GM11168 (cell line): ENCODE measurements around the gene MIA.
"Not testable (repeated sequence)": the region's sequence is repeated elsewhere in the genome, so short reads cannot be mapped to it uniquely, and the experiment has no call there.

Experiments
- in situ Hi-C: fragments of 300-500 bp; cut with MboI; formaldehyde crosslinking; loops from one replicate; pipeline ENCODE4 v1.12.0; 2022; ENCODE audit warnings: low sequenced_read_pairs; ENCODE audit not compliant: unreplicated experiment

The MIA gene

DNA sequence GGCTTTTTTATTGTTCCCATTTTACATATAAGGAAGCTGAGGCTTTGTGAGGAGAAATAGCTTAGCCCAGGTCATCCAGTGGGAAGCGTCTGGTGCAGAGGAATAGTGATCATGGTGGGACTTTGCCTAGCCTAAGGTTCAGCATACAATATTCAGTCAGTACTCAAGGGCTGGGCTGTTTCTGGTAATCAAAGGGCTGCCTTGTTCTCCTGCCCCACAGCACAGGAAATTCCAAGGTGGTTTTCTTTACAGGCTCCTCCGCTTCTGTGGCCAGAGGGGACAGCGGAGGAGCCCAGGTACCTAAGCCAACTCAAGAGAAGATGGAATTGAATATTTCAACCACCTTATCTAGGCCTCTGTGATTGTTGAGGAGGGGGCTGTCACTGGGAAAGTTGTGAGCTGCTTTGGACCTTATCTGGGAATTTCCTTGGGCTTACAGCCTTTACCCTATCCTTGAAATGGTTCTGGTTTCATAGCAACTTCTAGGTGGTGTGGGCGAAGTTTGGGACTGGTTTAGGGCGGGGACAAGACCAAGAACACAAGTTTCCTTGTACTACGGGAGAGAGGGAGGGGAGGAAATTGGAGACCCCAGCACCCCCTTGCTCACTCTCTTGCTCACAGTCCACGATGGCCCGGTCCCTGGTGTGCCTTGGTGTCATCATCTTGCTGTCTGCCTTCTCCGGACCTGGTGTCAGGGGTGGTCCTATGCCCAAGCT lies at the start of gene MIA:
Gene MIA, plus strand, starts transcription at position 606 of the 716 bp plus-strand sequence. Its CDS starts 22 bp downstream, at position 628.
- in situ Hi-C loops = no loop called here

DNA sequence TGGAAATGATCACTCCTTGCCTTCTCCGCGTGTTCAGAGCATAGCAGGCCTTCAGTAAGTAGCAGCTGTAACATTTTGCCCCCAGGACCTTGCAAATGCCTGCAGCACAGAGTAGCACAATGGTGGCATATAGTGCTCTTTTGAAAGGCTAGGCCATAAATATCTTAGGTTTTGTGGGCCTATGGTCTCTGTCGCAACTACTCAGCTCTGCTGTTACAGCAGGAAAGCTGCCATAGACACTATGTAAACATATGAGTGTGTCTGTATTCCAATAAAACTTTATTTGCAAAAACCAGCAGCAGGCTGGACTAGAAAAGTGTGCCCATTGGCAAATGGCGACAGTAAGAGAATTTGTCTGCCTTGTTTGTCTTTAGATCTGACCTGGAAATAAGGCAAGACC lies 49.0 kb upstream of the MIA start:
- in situ Hi-C loops = no loop called here

DNA sequence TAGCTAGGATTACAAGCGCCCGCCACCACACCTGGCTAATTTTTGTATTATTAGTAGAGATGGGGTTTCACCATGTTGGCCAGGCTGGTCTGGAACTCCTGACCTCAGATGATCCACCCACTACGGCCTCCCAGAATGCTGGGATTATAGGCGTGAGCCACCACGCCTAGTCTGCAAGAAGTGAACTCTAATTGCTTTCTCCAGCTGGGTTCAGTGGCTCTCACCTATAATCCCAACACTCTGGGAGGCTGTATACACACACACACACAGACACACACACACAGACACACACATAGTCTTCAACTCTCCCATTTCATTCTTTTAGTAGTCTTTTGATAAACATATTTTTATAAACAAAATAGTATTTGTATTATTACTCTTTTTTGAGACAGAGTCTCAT lies 45.3 kb upstream of the MIA start:
- in situ Hi-C loops = not testable (repeated sequence)

DNA sequence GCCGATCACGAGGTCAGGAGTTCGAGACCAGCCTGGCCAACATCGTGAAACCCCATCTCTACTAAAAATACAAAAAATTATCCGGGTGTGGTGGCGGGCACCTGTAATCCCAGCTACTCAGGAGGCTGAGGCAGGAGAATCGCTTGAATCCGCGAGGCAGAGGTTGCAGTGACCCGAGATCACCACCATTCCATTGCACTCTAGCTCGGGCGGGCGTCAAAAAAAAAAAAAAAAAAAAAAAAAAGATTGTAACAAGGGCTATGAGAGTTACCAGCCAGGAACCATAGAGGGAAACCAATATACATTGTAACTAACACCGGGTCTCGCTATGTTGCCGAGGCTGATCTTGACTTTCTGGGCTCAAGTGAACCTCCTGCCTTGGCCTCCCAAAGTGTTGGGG lies 43.0 kb upstream of the MIA start:
- in situ Hi-C loops = not testable (repeated sequence)

DNA sequence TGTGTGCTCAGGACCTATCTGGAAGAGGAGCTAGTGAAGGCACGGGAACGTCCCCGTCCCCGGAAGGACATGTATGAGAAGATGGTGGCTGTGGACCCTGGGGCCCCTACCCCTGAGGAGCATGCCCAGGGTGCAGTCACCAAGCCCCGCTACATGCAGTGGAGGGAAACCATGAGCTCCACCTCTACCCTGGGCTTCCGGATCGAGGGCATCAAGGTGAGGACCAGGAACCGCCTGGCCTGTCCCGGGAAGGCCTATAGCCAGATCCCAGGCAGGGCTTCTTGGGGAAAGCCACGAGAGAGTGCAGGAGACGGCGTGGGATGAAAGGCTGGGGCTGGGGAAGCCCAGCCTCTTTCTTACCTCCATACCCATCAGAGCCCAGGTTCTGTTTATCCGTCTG lies 42.2 kb upstream of the MIA start:
- in situ Hi-C loops = no loop called here

DNA sequence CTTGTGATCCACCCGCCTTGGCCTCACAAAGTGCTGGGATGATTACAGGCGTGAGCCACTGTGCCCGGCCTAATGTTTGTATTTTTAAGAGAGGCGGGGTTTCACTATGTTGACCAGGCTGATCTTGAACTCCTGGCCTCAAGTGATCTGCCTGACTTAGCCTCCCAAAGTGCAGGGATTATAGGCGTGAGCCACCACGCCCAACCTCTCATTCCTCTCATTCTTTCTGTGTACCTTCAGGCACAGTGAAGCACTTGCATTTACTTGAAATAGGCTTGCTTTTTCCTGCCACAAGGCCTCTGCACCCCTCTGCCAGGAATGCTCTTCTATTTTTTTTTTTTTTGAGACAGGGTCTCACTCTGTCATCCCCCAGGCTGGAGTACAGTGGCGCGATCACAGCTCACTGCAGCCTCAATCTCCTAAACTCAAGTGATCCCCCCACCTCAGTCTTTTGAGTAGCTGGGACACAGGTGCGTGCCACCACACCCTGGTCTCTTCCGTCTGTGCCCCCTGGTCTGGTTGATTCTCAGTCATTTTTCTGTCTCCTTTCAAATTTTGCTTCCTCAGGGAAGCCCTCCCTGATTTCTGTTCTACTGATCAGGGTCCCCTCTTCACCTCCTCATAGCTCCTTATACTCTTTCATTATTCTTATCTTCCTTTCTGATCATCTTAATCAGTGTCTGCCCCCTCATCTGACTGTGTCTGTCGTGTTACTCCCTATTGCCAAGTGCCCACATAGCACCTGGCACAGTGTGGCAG lies 40.1 kb upstream of the MIA start:
- in situ Hi-C loops = no loop called here

DNA sequence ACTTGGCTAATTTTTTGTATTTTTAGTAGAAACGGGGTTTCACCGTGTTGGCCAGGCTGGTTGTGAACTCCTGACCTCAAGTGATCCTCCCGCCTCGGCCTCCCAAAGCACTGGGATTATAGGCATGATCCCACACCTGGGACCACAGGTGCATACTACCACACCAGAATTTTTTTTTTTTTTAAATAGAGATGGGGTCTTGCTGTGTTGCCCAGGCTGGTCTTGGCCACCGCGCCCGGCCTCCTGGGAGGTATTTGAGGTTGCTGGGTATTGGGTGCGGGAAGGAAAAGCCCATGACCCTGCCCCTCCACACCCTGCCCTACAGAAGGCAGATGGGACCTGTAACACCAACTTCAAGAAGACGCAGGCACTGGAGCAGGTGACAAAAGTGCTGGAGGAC lies 38.7 kb upstream of the MIA start:
- in situ Hi-C loops = no loop called here

DNA sequence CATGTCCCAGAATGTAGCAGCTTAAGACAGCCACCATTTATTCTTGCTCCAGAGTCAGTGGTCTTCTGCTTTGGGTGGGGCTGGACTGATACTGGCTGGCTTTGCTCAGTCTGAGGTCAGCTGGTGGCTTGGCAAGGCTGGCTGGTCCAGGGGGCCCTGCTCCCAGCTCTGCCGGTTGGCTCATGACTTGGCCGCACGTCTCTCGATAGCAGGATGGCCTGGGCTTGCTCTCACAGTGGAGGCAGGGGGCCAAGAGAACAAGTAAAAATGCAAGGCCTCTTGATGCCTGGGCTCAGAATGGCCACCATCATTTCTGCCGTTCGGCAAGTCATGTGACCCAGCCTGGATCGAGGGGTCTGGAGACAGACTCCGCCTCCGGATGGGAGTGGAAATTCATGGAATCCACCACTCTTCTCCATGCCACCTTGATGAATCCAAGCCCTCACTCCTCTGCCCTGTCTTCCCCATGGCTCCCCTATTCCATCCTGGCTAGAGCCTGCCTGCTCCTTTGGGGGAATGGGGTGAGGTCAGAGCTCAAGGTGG lies 38.1 kb upstream of the MIA start:
- in situ Hi-C loops = no loop called here

DNA sequence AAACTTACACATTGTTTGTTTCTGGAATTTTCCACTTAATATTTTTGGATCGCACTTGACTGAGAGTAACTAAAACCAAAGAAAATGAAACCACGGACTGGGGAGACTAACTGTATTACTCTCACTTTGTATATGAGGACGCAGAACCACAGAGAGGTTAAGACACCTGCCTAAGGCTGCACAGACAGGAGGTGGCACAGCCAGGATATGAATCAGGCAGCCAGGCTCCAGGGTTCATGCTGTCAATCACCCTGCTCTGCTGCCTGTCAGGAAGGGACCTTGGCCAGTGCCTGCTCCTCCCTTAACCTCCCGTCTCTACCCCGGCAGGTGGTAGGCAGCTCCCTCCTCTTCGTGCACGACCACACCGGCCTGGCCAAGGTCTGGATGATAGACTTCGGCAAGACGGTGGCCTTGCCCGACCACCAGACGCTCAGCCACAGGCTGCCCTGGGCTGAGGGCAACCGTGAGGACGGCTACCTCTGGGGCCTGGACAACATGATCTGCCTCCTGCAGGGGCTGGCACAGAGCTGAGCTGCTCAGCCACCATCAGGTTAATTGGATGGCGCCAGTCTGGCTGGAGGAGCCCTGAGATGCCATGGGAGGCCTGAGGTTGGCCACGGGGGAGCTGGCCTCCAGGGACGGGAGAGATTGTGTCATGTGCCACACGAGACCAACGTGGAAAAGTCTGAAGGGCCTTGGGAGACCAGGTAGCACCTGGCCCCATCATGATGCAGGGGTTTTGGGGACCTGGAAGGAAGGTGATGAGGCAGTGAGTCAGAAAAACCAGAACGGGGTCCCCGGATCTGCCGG lies 36.1 kb upstream of the MIA start:
- in situ Hi-C loops = no loop called here

DNA sequence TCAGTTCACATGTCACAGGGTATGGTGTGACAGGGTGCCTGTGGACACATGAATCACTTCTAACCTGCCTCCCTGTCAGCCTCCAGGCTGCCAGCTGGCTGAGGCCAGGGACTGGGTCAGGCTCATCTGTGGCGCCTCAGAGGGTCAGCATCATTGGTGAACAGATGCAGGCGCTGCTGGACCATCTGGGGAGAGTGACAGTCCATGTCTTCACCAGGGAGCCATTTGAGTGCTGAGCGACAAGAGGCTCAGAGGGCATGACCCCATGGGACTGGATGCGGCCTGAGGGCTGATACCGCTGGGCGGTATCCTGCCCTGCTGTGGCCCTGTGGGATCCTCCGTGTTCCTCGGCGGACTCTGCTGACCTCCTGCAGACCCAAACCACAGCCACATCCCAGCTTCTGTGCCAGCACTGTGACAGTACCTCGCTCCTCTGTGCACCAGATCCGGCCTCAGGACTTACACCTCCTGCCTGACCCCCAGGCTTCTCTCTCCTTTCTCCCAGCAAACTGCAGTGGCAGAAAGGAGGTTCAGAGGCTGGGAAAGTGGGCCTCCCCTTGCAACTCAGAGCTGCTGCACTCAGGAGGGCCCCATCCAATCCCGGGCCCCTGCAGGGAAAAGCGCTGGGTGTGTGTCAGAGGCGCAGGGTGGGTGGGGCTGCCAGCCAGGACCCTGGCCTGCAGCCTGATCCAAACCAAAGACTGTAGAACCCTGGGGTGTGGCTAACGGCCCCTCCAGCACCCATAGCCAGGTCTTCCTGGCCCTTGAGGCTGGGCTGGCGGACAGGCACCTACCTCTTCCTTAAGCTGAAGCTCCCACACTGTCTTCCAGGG lies 35.2 kb upstream of the MIA start:
- in situ Hi-C loops = no loop called here

DNA sequence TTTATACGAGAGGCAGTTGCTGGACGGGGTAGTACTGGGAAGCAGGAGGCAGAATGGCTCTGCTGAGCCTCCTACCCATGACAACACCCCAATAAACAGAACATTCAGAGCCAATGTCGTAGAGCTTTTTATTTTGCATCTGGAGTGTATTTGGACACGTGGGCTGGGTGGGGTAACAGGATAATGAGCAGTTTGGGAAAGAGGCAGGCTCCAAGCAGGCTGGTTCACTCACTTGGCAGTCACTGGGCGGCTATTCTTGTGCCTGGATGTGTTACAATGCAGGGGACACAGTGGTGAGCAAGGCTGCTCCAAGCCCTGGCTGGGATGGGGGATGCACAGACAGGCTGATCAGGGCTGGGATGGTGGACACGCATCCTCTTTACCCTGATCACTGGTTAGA lies 34.6 kb upstream of the MIA start:
- in situ Hi-C loops = no loop called here

DNA sequence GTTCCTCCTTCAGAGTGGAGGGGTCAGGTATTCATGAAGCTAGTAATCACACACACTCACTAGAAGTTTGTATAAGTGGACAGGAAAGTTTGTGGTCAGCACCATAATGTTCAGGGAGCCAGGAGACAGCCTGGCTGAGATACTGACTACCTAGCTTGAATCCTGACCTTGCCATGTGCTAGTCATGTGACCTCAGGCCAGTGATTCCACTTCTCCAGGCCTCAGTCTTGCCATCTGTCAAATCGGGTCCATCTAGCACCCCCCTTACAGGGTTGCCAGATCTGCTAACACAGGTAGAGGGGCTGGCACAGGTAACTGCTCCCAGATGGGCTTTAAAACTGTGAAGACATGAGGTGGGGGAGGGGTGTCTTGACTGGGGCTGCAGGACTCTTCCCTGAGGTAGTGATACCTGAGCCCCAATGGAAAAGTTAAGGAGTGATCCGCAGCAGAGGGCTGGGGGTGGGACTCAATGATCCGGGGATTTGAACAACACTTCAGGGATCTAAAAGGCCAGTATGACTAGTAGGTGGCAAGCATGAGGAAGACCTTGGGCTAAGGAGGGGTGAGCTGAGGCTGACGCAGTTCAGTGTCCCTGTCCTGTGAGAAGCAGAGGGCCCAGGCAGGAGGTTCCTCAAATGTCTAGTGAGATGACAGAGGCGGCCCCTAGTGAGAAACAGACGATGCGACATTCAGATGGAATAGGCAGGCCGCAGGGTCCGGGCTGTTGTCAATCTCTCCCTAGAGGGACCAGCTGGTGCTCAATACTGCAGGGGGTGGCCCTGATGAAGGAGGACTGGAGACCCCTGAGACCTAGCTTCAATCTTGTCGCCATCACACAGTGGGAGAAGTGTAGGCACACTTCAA lies 33.6 kb upstream of the MIA start:
- in situ Hi-C loops = no loop called here

DNA sequence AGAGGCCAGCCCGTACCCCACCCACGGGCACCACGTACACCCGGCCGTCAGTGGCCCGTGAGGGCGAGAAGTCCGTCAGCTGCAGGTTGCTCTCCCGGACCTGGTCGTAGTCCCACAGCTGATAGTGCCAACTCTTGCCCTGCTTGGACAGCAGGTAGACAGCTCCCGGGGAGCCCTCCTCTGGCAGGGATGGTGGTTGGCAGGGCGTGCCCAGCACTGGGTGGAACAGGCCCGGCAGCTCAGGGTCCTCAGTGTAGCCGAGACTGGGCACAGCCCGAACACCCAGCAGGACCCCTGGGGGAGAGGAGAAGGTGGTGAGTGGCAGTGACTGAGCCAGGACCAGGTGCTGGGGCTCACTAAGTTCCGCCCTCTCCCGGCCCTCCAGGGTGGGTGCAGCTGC lies 32.8 kb upstream of the MIA start:
- in situ Hi-C loops = no loop called here

DNA sequence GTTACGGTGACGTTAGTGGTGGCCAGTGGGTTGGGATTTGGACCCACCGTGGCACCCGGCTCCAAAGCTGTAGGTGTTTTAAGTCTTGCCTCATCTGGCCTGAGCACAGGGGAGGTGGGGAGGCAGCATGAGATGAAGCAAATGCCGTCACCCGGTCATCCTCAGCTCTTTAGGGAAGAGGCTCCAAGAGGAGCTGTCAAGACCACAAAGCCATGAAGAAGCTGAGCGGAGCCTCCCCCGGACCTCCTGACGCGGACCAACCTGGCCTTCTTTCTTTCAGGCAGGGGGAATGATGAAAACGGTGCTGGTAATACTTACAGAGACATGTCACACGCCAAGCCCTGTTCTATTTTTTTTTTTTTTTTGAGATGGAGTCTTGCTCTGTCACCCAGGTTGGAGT lies 32.4 kb upstream of the MIA start:
- in situ Hi-C loops = no loop called here

DNA sequence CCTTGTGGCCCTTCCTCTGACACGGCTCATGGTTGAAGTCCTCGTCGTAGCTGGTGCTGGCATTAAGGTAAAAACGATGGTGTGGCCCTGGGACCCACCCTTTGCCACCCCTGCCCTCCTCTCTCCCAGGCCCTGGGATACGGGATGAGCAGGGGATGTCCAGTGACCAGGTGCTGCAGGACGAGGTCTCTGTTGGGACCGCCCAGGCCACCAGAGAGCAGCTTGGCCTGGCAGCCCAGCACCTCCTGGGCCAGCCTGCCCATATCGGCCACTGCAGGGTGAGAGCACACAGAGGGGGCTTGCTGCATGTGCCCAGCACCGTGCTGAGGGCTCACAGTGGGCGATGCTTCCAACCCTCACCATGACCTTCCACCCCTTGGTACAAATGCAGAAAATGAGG lies 31.4 kb upstream of the MIA start:
- in situ Hi-C loops = no loop called here

DNA sequence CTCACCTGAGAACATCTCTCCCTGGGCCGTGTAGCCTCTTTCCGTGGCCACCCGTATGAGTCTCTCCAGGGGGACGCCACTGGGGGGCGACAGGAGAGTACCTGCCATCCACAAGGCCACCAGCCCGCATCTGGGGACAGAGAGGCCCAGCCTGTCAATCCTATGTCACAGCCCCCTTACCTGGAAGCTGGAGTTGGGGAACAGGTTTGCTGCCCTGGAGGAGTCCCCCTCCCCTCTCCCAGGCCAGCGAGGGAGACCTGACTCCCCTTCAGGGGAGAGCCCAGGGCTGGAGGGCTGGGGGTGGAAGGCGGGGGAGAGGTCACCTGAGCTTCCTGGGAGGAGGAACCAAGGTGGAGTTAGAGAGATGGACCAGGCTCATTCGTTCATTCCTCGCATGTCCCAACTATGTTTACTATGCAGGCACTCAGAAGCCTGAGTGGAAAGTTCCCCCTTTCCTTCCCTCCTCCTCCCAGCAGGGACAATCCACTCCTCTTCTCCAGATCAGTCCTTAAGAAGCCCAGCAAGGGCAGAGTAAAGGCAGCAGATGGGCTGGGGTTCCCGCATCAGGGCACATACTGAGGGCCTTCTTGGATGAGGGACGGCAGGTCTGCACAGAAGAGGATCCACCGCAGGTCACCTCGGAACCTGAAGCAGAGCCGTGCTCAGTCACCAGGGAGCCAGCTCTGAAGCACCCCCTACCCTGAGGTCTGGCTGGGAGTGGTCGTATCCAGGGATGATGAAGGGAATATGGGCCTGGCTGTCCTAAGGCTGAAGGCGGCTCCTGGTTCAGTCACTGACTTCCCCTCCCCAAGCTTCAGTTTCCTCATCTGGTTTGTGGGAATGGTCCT lies 30.5 kb upstream of the MIA start:
- in situ Hi-C loops = no loop called here

DNA sequence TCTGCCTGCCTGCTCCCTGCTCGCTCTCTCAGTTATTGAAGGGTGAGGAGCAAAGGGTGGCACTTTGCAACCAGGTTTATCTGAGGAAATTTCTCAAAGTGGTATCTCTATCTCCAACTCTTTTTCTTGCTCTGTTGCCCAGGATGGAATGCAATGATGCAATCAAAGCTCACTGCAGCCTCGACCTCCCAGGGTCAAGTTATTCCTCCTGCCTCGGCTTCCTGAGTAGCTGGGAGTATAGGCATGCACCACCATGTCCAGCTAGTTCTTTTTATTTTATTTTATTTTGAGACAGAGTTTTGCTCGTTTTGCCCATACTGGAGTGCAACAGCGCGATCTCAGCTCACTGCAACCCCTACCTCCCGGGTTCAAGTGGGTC lies 29.9 kb upstream of the MIA start:
- in situ Hi-C loops = no loop called here

DNA sequence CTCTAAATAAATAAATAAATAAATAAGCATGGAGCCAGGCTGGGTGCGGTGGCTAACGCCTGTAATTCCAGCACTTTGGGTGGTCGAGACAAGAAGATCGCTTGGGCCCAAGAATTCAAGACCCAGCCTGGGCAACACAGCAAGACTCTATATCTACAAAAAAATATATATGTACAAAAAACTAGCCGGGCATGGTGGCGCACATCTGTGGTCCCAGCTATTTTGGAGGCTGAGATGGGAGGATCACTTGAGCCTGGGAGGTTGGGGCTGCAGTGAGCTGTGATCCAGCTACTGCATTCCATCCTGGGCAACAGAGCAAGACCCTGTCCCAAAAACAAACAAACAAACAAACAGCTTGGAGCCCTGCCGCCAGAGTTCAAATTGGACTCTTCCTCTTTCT lies 27.8 kb upstream of the MIA start:
- in situ Hi-C loops = no loop called here
